ENCODE data around the gene HMCES.

DNA sequence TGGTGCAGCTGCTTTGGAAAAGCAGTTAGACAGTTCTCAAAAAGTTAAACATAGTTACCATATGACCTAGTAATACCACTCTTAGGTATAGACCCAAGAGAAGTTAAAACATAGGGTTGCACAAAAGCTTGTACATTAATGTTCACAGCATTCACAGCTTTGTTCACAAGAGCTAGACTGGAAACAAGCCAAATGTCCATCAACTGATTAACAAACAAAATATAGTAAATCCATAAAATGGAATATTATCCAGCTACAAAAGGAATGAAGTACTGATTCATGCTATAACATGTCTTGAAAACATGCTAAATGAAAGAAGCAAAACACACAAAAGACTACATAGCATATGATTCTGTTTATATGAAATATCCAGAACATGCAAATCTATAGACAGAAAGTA, 32.0 kb upstream of the HMCES start:
- TF ChIP-seq EZH2phosphoT487 (IDR thresholded peaks at IDR 0.05; ENCODE audit: low read depth) = no peak
- TF ChIP-seq, protein P1, sequence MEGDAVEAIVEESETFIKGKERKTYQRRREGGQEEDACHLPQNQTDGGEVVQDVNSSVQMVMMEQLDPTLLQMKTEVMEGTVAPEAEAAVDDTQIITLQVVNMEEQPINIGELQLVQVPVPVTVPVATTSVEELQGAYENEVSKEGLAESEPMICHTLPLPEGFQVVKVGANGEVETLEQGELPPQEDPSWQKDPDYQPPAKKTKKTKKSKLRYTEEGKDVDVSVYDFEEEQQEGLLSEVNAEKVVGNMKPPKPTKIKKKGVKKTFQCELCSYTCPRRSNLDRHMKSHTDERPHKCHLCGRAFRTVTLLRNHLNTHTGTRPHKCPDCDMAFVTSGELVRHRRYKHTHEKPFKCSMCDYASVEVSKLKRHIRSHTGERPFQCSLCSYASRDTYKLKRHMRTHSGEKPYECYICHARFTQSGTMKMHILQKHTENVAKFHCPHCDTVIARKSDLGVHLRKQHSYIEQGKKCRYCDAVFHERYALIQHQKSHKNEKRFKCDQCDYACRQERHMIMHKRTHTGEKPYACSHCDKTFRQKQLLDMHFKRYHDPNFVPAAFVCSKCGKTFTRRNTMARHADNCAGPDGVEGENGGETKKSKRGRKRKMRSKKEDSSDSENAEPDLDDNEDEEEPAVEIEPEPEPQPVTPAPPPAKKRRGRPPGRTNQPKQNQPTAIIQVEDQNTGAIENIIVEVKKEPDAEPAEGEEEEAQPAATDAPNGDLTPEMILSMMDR (IDR thresholded peaks at IDR 0.05; ENCODE audit: low read depth, low read length) = no peak
